Measurements from ENCODE around the gene NDUFV1.

NDUFV1 gene

DNA sequence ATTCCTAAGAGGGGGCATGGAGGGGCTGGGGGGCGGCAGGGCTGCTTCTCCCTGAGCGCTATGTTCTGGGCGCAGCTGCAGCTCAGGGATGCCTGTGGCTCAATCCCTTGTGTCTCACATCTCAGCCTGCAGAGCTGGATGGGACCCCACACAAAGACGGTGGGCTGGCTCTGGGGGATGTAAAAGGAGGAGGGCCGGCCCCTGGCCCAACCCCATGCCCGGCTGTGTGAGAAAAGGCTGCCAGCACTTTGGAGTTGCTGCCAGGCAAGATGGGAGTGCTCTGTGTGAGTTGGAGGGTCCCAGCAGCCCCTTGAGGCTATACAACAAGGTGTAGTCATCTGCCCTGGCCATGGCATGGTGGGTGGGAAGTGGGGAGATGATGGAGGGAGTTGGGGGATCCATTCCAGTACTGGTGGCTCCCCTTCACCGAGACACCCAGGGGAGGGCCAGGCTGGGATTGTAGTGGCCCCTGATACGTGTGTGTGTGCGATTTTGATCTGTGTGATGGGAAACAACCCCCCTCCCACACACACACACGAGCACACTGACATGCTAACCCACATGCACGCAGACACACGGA is 34.1 kb downstream of the NDUFV1 start:
- FAIRE-seq = no peak

DNA sequence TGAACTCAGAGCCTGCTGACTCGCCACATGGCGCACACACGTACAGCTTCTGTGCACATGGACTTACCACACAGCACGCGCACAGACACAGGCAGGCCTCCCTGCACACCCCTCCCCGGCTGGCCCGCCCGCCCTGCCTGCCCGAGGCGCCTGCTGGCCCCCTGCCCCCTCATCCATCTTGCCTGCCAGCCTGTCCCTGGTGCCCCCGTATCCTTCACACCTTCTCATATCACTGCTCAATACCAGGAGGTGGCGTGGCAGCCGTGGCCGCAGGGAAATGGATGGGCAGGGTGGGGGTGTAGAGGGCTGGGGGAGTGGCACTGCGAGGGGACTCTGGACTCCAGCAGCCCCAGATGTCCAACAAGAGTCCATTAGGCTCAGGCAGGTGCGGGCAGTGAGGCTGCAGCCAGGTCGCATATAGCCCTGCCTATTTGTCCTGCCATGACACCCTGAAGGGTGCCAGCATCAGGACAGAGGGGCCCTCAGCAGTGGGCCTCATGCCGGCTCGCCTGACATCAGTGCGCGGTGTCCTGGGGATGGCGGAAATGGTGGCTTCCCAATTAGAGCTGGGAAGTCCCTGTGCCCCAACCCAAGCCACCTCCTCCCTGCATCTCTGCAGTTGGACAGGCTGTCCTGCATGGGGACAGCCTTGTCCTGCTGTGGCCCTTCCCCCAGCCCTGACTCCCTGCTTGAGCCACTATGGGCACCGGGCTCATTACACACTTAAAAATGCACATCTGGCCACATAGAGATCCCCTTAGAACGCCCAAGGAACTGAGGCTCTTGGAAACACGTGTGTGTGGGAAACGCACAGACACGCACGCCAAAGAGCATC is 34.8 kb downstream of the NDUFV1 start:
- FAIRE-seq = no peak

DNA sequence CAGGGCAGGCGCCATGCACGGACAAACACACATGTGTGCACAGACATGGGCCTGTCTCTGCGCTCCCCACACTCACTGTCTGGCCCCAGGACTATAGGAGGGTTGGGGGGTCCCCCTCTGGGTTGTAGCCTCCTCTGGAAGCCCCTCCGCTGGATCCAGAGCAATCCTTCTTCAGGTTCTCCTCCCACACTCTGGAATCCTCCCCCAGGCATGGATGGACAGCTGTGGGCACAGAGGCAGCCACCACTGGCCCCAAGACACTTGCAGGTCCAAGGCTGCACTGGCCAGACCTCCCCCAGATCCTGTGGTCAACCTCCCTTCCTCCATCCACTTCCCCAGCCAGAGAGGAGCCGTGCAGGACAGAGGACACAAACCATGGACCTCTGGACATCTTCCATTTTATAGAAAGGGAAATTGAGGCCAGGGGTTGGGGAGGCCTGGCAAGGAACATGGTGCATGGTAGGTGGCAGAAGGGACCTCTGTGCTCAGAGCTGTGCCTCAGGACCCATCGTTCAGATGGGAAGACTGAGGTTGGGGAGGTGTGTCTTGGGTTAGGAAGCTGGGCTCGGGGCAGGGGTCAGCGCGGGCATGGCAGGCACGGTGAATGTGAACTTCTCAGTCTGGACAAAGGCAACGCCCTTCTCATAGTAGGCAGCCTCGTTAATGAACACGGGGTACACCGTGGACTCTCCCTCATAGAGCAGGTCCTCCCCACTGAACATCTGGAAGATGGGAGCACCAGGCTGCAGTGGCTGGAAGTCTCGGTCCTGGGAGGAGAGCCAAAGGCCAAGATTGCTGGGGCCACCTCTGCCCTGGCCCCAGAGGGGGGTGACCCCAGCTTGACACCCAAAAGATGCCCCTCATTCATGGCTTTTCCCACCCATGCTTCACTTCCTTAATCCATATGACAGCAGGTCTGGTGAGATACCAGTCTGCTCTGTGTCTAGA is 35.7 kb downstream of the NDUFV1 start:
- no peak for FAIRE-seq

DNA sequence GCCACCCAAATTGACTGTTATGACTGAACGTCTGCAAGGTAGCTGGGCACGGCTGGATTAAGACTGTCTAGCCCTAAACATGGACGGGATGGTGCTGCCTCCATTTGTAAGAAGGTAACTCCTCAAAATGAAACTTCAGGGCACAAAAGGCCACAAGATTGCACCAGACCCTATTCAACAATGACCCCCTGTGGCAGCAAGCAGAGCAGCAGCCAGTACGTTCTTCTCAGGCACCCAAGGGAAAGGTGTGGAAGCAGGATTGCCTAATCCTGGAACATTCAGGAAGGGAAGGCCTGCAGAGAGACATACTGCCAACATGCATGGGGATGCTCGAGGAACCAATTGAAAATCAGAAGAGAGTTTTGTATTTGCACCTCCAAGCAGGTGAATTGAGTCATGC is 37.3 kb downstream of the NDUFV1 start:
- no peak for FAIRE-seq

DNA sequence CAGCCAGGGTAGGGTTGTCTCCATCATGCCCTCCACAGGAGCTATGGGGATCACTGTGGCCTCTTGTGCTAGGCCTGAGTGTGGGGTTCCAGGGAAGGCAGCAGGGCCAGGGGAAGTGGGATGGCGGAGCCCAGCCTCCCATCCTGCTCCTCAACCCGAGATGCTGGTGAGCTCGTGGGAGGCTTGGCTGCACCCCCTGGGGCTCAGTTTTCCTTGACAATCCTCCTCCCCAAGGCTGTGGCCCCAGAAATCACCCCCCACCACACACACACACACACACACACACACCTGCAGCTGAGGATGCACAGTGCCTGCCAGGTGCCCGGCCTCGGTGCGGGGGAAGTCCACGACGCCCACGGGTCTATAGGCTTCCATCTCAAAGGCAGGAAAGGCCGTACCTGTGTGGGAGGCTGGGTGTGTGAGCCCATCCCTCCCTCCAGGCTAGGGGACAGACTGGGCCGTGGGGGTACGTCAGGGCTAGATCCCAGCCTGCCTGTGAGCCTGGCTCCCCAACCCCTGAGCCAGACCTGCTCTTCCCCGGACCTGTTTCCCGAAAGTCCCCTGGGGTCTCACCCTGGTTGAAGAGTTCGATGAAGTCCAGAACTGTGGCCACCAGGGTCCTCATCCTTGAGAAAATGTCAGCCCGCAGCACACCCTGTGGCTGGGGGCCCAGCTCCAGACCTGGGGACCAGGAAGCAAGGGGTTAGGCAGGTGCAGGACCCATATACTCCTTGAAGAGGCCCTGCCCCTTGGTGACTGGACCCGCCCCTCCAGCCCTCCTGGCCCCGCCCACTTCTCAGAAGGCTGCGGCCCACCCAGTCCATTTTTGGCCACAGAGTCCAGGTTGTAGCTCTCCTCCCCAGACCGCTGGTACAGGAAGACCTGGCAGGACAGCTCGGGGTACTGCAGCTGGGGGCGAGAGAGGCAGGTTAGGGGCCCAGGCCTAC is 38.0 kb downstream of the NDUFV1 start:
- FAIRE-seq = no peak

DNA sequence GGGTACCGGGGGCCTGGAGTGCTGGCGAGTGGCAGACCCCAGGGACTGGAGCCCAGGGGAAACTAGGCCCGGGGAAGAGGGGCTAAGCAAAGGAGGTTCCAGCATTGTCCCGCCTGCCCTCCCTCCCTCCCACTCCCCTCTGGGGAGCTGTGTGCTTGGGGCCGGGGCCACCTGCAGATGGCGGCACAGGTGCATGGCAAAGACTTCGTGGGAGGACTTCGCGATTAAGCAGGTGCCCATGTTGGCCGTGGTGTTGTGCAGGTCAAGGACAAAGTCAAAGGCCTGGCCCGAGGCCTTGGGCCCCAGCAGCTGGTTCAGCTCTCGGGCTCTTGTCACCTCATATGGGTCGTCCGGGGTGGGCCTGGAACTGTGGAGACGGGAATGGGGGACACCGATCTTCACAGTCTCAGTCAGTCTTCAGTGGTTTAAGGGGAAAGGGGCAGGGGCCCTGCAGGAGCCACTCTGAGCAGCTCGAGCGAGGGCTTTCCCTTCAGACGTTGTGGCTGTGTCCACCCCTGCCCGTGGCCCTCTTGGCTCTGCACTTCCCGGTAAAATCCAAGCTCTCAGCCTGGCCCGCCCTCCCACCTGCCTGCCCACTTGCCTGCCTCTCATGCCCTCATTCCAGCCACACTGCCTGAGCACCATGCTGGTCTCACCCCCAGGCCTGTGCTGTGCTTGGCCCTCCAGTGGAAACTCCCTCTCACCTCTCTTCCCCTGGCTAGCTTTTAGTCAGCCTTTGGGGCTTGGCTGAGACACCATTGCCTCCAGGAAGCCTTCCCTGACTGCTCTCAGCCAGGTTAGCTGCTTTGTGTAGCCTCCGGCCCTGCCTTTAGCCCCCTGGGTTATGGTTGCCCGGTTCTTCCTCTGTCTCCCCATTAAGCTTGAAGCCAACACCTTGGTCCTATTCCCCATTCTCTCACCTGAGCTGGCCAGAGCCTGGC is 39.1 kb downstream of the NDUFV1 start:
- no peak for FAIRE-seq

DNA sequence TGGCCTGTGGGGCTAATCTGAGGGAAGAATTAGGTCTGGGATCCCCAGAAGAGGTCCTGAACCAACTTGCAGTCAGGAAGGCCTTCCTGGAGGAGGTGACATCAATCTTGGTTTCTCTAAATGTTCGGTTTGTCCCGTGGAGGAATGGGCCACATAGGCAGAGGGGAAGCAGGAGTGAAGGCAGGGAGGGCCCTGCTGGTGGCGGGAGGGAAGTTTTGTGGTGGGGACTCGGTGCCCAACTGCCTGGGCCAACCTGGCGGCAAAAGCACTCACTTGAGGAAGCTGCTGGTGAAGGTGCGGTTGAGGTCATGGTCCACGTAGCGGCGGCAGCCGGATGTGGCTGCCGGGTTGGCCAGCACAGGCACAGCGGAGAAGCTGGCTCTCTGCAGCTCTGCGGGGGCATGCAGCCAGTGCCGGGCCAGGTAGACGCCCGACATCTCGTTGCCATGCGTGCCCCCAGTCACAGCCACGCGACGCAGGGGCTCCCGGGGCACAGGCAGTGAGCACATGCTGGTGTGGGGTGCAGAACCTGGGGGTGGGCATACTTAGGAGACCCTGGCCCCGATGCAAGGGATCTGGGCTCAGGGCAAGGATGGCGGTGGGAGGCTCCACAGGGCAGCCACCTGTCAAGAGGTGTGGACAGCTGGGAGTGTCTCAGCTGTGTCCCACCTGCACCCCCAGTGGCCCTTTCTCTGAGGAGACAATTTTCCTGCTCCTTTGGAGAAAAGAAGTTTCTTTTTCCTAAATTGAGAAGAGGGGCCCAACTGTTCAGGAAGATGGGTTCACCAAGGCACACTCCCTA is 40.0 kb downstream of the NDUFV1 start:
- no peak for FAIRE-seq

DNA sequence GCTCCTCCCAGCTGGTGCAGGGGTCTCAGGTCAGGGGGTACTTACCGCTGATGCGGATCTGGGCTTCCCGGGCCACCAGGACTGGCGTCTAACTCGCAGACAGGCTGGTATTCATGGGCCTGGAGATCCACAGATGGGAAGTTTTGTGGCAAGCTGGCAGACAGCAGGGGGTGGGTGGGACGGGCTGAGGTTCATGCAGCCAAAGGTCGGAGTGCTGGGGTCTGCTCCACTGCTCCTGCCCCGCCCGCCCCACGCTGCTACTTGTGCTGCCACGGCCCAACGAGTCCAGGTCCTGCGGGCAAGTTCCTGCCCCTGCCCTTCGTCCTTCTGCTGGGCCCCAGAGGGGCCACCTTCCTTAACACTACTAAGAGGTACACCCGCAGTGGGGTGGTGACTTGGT is 40.7 kb downstream of the NDUFV1 start:
- FAIRE-seq = no peak

DNA sequence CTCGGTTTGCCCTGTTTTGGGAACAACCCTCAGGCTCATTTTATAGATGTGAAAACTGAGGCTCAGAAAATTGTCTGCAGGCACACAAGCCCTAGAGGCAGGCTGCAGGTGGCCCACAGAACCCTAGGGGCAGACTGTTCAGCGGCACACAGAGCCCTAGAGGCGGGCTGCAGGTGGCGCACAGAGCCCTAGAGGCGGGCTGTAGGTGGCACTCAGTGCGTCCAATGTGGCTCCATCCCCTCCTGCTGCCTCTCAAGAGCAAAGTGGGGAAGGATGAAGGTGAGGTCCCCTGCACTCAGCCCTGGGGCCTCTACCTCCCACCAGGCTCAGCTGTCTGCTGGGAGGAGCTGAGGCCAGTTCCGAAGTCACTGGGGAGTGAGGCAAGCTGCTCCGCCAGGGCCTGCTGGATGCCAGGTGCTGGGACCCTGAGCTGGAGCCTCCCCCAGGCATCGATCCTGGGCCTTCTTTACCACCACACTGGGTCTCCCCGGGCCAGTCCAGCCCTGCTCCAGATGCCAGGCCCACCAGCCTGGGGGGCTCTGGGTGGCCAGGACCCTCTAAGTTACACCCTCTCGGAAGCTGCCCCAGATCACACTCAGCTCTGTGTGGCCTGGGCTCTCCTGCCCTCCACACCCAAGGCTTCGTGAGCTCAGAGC is 41.5 kb downstream of the NDUFV1 start:
- no peak for FAIRE-seq

DNA sequence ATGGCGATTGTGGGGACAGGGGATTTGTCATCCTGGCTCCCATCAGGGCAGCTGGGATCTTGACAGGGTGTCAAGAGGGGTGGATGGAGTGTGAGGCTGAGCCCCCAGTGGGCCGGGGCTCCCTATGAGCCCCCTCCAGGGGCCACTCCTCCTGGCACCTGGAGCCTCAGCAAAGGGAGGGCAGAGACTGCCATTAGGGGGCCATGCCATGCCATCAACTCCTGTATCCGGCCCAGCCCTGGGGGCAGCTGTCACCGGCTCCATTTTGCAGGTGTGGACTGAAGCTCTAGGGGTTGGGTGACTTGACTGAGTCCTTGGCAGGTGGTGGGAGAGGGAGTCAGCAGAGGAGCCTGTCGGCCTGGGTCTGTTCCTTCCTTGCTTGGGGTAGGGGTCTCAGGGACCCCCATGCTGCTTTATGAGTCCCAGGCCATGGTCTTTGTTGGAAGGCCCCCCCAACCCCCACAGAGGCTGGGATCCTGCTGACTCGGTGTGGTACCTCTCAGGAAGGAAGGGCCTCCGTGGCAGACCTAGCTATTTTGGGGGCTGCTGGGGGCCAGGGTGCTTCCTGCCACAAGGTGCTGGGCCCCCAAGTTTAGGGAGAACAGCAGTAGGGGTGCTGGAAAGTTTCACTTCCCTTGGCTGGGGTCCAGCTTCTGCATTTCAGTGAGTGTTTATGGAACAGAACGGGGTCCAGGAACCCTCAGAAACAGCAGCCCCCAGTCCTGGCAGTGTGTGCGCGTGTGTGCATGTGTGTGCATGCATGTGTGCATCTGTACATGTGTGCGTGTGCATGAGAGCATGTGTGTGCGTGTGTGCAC is 42.3 kb downstream of the NDUFV1 start:
- FAIRE-seq = no peak

DNA sequence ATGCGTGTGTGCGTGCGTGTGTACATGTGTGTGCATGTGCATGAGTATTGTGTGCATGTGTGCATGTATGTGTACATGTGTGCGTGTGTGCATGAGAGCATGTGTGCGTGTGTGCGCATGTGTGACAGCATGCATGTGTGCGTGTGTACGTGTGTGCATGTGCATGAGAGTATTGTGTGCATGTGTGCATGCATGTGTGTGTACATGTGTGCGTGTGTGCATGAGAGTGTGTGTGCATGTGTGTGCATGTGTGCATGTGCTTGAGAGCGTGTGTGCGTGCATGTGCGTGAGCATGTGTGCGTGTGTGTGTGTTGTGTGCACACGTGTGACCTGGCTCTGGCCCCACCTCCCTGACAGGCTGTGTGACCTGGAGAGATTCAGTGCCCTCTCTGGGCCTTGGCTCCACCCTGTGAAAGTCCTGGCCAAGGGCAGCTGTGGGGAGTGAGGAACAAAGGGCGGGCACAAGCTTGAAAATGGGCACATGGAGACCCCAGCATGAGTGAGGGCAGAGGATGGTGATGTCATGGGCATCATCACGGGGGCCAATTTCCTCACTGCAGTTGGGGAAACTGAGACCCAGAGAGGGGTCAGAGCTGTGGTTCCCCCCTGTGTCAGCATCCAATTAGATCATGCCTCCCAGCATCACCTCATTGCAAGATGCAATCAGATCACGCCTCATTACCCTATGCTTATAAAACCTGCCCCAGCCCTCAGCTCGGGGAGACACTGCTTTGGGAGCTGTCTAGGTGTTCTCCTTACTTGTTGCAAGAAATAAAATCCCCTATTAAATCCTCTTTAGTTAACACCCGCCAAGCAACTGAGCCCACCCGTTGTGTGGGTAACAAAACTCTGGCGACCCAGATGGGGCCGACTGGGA is 43.1 kb downstream of the NDUFV1 start:
- FAIRE-seq = no peak

DNA sequence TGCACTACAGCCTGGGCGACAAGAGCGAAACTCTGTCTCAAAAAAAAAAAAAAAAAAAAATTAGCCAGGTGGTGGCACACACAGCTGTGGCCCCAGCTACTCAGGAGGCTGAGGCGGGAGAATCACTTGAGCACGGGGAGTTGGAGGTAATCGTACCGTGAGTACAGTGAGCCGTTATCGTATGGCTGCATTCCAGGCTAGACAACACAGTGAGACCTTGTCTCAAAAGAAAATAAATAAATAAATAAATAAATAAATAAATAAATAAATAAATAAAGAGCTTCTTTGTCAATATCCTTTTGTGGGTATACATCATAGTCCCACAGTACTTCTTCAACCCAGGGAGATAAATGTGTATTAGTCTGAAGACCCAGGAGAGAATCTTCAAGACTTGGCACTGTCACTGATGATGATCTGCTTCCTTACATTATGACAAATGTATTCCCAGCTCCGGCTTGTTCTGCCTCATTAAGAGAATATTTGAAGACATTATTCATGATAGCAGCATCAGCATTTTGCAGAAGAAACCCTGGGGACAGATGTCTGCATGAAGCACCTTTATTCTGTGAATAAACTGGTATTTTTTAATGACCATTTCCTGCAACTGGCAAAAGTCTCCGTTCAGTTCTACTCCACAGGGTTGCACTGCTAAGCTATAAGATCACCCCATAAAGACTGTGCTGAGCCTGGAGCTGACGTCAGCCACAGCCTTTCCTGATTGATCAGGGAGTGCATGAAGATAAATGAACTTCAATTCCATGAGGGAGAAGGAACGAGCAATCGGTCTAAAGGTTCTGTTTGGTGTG is 45.4 kb downstream of the NDUFV1 start:
- no peak for FAIRE-seq

DNA sequence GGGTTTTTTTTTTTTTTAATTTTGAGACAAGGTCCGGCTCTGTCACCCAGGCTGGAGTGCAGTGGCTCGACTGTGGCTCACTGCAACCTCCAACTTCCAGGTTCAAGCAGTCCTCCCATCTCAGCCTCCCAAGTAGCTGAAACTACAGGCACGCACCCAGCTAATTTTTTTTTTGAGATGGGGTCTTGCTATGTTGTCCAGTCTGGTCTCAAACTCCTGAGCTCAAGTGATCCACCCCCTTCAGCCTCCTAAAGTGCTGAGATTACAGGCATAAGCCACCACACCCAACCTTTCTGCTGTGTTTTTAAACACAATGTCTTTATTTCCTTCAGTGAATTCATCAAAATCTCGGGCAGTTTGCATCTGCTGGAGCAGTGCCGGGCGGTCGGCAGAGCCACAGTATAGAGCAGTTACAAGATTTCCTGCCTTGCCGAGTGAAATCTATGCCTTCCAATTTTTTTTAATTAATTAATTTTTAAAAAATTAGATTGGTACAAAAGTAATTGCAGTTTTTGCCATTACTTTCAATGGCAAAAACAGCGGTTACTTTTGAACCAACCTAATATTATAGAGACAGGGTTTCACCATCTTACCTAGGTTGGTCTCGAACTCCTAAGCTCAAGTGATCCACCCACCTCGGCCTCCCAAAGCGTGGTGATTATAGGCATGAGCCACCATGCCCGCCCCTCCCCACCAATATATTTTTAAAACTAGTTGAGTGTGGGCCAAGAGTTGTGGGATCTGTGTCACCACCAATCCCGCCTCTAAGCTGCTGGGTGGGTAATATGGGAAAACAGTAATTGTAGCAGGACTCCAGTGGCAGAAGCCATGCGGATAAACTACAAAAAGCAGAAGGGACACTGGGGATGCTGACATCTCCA is 46.5 kb downstream of the NDUFV1 start:
- no peak for FAIRE-seq

DNA sequence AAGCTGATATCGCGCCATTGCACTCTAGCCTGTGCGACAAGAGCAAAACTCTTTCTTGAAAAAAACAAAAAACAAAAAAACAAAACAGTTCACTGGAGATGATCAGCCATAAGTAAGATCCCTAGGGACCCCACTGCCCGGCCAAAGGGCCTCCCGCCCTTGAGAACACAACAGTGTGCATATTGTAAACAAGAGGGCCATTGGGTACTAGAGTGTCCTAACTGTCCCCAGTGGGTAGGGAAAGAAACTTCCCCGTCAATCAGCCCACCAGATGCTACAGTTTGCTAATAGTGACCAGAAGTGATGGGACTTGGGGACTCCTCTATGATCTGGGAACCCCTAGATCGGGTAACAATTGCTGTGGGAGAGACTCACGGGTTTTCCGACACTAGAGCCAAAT is 47.5 kb downstream of the NDUFV1 start:
- FAIRE-seq = no peak

DNA sequence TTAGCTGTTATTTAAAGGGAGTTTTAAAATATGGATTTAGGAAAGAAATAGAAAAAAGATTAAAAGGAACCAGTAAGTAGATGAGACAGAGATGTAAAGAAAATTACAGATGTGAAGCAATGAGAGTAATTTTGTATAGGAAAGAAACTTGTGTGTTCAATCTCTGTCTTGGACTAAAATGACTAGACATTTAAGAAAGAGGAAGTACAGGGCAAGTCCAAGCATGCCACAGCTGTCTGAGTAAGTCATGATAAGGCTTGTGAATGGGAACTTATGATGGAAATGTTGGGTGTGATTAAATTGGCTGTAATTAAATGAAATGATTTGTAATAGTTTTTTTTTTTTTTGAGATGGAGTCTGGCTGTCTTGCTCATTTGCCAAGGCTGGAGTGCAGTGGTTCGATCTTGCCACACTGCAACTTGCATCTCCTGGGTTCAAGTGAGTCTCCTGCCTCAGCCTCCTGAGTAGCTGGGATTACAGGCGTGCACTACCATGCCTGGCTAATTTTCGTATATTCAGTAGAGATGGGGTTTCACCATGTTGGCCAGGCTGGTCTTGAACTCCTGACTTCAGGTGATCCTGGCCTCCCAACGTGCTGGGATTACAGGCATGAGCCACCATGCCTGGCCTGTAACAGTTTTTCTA is 49.7 kb downstream of the NDUFV1 start:
- no peak for FAIRE-seq

All from colon (tissue), 2 donors.